SIG-M5 (cell line): ENCODE results near the gene WDR46.
"Not testable (repeated sequence)": the region's sequence is repeated elsewhere in the genome, so short reads cannot be mapped to it uniquely, and the experiment has no call there.

Experiments used
- DNase-seq: peaks from one replicate; lab custom pipeline; 2025; lab: John Stamatoyannopoulos, UW

Gene WDR46

DNA sequence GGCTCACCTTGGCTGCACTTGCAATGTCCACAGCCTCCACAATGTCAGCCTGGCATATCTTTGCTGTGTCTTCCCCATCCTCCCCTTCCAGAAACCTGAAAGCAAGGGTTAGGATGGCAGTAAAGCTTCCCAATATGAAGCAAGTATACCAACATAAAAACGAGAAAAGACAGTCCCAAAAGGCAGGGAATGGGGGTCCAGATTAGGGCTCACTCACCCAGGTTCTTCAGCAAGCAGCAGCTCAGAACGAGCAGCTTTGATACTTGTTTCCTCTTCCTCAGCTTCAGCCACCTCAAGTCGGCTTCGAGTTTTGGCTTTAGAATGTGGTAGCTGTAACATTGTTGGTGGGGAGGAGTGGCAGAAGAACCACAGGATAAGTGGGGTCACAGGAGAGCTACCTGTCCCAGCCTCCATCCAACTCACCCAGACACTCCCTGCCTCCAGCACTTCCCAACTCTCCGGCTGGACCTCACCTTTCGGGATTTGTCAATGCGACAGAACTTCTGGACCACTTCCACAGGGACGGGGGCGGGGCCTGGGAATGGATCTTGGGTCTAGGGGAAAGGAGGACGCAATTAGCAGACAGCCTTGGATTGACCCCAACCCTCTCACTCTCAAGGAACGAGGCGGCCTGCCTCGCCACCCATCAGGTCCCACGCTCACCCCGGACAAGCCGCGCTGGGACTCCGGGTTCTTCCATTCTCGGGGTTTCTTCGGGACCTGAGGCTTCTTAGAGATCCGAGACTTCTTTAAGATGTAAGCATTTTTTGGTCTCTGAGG is 708 bp downstream of the WDR46 start:
- DNase-seq, result no peak

DNA sequence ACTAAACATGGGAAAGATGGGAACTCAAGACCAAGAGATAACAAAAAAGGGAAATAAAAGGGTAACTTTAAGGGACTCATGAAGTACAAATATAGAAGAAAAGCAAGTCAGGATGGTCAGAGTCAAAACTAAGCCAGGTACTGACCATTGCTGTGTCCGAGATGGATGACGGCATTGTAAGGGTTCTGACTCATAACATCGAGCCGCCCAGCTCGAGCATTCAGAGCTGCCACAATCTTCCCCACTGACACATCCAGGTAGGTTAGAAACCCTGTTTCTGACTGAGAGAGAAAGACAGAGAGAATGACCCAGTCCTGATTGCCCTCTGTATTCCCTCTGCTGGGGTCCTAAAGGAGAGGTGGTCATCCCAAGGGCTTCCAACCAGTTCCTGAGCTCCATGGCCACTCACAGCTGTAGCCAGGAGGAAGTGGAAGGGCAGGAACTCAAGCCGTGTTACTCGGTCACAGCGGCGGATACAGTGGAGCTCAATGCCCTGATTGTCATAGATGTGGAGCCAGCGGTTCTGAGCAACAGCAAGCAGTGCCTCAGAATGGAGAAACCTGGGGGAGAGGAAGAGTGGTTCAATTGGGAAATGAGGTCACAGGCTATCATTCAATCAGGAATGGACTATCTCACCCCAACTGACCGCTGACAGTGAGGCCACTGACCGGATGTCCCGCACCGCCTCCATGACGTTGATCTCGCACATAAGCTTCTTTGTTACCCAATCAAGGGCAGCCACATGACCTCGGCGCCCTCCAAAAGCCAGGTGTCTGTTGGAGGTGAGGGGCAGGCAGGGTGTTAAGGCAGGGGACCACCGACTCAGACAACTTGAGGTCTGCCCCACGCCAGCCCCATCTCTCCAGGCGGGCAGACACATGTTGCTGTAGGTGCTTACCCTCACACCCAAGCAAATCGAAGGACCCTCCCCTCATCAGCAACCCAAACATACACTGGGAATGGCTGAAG is 1.8 kb downstream of the WDR46 start:
- no peak for DNase-seq

DNA sequence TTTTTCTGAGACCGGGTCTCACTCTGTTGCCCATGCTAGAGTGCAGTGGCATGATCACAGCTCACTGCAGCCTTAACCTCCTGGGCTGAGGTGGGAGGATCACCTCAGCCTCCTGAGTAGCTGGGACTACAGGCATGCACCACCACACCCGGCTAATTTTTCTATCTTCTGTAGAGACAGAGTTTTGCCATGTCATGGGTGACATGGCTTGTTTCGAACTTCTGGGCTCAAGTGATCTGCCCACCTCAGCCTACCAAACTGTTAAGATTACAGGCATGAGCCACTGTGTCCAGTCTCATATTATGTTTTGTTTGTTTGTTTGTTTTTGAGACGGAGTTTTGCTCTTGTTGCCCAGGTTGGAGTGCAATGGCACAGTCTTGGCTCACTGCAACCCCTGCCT is 3.8 kb downstream of the WDR46 start:
- DNase-seq, result not testable (repeated sequence)

DNA sequence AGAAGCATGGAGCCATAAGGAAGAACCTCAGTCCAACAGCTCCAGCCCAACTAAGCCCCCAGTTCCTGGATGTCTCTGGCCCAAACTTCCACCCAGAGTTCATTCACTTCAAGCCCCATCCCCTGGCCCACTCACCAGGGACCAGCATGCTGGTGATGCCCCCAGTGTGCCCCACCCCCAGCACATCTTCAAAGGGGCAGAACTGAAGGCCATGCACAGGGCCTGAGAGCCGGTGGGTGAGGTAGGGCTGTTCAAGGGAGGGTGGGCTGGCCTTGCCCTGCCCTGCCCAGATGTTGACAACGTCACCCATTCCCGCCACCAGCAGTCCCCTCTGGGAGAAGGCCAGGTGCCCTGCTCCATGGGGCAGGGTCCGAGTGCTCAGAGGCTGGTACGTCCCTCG is 8.5 kb downstream of the WDR46 start:
- DNase-seq, result no peak

DNA sequence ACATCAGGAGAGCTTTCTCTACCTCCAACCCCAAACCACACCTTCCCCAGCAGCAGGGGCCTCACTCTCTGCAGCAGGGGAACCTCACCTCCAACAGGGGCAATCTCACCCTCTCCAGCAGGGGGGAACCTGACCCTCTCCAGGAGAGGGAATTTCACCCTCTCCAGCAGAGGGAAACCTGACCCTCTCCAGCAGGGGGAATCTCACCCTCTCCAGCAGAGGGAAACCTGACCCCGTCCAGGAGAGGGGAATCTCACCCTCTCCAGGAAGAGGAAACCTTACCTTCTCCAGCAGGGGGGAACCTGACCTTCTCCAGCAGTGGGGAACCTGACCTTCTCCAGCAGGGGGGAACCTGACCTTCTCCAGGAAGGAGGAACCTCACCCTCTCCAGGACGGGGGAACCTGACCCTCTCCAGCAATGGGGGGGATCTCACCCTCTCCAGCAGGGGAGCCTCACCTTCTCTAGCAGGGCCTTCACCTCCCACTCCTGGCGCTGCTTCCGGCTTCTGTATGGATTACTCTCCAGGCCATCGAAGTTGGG is 9.0 kb downstream of the WDR46 start:
- DNase-seq, result no peak

DNA sequence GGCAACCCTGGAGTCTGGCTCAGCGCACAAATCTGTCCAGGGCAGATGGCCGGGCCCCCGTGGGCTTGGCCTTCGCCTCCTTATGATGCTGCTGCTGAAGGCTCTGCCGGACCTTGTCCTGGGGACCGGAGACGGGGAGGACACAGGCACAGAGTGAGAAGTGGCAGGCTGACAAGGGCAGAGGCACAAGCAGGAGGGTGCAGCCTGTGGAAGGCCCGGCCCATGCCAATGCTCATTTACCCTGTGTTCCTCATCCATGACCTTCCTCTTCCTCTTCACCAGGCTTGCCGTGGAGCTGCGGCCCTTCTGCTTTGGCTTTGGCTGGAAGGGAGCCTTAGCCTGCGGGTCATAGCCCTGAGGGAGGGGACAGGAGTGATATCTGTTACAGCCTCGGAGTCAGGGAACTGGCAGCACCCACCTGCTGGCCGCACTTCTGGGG is 9.8 kb downstream of the WDR46 start:
- DNase-seq, result no peak

DNA sequence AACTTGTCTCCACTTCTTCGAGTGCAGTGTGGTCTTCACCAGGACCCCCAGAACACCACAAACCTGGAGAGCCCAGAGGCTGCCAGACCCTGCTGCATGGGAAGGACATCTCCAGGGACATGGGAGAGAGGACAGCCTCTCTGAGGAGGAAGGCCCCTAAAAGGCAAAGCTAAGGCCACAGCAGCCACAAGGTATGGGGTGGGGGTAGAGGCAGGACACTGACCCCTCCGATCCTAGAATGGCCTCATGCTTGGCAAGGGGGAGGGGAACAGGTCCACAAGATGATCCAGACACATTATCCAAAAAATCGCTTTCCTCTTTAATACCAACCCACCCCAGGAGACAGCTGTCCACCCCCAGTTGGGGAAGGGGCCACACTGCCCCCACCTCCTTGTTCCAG is 10.2 kb downstream of the WDR46 start:
- no peak for DNase-seq

DNA sequence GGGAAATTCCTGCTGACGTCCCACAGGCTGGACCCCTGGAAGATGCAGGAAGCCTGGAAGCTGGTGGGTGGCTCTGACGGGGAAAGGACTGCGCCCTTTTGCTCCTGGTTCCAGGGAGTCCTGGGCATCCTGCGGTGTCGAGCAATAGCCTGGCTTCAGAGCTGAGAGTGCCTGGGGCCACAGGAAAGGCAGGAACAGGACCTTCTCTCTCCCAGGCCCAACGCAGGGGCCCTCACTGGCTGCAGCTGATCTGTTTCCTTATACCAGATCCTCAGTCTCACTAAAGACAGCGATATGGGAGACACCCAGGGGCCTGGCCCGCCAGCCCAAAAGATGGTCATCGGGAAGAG is 10.7 kb downstream of the WDR46 start:
- no peak for DNase-seq

DNA sequence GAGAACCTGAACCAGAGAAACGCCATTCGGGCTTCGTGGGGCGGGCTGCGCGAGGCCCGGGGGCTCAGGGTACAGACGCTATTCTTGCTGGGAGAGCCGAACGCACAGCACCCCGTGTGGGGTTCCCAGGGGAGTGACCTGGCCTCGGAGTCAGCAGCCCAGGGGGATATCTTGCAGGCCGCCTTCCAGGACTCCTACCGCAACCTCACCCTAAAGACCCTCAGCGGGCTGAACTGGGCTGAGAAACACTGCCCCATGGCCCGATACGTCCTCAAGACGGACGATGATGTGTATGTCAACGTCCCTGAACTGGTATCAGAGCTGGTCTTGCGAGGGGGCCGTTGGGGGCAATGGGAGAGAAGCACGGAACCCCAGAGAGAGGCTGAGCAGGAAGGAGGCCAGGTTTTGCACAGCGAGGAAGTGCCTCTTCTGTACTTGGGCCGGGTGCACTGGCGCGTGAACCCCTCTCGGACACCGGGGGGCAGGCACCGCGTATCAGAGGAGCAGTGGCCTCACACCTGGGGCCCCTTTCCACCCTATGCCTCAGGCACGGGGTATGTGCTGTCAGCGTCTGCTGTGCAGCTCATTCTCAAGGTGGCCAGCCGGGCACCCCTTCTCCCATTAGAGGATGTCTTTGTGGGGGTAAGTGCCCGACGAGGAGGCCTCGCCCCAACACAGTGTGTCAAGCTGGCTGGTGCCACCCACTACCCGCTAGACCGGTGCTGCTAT is 11.2 kb downstream of the WDR46 start:
- DNase-seq, result no peak

DNA sequence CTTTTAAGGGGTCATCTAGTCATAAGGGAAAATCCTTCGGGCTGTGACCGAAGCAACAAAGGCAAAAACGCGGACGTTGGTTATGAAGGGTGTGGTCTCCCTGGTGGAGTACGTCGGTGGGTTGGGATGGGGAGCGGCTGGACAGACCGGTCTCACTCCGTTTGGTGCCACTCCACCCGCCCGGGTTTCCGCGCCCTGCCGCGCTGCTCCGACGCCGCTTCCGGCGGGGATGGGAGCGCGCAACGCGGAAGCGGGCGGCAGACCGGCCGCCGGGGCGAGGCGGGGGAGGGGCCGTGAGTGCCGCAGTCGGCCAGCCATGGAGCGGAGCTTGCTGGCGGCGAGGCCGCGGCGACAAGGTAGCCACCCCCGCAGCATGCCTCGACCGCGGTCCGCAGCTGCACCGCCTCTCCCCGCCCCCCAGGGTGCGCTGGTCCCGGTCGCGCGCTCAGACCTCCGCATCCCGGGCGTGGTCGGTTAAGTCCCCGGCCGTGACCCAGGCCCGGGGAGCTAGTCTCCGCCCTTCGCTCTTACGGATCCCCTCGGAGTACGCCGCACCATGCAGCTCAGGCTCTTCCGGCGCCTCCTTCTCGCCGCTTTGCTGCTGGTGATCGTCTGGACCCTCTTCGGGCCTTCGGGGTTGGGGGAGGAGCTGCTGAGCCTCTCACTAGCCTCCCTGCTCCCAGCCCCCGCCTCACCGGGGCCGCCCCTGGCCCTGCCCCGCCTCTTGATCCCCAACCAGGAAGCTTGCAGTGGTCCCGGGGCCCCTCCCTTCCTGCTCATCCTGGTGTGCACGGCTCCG is 12.0 kb downstream of the WDR46 start, which contains the start of gene B3GALT4:
Gene B3GALT4 (plus strand): TSS at position 260 of the 799 bp plus-strand sequence. CDS start 297 bp downstream, at position 557.
- peak; percentile 9 for DNase-seq

DNA sequence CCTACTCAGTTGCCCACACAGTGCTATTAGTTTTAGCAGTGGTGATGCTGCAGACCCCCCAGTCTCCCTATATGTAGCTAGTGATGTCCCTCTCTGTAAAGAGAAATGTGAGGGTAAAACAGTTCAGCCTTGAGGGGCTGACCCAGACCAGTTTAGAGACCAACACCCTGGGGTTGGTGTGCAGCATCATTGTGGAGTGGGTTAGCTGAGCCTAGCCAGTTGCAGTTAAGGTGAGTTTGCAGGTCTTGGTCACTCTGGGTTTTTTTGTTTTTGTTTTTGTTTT is 12.5 kb downstream of the WDR46 start:
- no peak for DNase-seq

DNA sequence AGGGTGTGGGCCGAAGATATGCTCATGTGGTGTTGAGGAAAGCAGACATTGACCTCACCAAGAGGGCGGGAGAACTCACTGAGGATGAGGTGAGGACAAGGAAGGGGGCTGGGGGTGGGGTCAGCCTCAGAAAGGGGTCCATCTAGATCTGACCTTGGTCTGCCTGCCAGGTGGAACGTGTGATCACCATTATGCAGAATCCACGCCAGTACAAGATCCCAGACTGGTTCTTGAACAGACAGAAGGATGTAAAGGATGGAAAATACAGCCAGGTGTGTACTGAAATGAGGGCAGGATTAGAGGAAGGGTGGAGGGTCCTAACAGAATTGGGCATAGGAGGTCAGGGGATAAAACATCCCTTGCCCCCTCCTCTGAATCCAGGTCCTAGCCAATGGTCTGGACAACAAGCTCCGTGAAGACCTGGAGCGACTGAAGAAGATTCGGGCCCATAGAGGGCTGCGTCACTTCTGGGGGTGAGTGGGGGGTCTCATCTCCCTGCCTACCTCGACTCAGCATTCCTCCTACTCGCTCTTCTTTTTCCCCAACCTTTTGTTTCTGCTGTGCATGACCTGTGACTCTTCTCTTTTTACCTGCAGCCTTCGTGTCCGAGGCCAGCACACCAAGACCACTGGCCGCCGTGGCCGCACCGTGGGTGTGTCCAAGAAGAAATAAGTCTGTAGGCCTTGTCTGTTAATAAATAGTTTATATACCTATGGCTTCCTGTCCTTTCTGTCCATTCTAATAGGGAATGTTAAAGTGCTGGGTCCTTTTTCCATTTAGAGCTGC is 13.1 kb downstream of the WDR46 start:
- DNase-seq, result not testable (repeated sequence)

DNA sequence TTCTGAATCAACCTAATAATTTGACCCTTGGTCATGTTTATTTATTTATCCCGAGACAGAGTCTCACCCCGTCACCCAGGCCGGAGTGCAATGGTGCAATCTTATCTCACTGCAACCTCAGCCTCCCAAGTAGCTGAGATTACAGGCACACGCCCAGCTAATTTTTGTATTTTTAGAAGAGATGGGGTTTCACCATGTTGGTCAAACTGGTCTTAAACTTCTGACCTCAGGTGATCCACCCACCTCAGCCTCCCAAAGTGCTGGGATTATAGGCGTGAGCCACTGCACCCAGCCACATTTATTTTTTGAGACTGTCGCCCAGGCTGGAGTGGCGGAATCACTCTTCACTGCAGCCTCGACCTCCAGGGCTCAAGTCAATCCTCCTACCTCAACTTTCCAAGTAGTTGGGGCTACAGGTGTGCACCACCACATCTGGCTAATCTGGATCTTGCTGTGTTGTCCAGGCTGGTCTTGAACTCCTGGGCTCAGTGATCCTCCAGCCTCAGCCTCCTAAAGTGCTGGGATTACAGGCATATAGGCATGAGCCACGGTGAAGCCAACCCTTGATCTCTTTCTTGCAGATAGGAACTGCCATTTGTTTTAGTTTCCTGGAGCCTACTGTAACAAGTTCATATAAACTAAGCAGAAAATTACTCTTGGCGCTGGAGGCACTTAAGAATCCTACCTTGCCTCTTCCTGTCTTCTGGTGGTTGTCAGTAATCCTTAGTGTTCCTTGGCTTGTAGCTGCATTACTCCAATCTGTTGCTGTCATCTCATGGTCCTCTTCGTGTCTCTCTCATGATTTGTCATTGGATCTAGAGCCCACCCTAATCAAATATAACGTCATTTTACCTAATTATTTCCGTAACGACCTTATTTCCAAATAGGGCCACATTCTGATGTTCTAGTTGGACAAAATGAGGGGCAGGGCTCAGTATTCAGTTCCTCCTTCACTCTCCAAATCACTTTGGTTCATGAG is 14.8 kb downstream of the WDR46 start:
- no peak for DNase-seq

DNA sequence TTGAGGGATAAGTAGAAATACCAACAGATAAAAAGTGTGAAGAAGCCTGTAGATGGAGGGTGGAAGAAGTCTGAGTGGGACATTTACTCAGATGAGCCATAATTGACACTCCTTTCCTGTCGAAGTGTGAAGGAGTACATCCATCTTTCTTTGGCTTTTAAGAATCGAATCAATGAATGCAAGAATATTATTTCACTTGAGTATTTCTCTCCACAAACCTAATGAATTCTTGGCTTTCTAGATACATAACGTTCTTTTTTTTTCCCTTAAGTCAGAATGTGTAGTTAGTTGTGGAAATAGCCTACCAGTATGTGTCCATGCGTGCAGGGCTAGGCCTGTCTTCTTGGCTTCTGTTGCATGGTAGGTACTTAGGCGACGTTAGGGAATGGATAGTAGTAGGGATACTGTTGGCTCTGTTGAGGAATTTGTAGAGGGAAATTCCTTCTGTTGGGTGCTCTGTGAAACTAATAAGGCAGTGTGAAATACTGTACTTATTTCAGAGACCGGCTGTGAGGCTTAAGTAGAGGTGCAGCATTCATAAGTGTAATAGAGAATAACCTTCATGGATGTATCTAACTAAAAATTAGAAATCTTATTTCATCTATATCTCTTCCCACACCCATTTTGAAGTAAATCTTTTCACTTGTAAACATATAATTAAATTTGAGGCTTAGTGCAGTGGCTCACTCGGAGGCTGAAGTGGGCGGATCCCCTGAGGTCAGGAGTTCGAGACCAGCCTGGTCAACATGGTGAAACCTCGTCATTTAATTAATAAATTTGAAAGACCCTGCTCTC is 15.7 kb downstream of the WDR46 start:
- no peak for DNase-seq

DNA sequence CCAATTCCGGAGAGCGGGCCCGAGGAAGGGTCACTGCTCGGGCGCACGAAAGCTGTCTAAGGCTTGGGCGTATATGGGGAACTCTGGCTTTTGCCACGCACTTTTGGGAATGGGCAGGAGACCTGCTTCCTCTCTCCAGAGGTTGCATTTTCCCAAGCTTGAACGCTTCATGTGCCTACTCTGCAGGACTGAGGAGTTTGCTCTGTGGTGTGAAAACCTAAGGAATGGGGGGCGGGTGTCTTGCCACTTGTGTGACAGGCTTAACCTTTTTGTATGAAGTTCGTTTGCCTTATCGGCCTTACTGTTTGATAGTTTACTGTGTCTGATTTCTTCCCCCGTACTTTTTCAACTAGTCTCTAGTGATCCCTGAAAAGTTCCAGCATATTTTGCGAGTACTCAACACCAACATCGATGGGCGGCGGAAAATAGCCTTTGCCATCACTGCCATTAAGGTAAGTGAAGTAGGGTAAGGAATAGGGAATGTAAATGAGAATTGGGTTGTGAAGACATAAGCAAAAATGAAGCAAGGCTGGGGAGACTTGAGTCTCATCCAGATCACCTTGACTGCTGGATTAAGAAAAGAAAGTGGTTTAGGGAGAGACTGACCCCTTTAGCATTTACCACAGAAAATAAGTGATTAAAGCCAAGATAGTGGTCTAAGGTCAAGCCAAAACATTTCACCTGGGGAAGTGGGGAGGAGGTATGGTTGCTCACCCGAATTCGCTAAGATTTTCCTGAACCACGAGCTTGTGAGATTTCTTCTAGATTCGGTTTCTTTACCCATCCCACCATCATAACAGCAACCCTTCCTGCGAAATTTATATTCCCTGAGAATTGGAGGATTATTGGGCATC is 16.5 kb downstream of the WDR46 start:
- no peak for DNase-seq

DNA sequence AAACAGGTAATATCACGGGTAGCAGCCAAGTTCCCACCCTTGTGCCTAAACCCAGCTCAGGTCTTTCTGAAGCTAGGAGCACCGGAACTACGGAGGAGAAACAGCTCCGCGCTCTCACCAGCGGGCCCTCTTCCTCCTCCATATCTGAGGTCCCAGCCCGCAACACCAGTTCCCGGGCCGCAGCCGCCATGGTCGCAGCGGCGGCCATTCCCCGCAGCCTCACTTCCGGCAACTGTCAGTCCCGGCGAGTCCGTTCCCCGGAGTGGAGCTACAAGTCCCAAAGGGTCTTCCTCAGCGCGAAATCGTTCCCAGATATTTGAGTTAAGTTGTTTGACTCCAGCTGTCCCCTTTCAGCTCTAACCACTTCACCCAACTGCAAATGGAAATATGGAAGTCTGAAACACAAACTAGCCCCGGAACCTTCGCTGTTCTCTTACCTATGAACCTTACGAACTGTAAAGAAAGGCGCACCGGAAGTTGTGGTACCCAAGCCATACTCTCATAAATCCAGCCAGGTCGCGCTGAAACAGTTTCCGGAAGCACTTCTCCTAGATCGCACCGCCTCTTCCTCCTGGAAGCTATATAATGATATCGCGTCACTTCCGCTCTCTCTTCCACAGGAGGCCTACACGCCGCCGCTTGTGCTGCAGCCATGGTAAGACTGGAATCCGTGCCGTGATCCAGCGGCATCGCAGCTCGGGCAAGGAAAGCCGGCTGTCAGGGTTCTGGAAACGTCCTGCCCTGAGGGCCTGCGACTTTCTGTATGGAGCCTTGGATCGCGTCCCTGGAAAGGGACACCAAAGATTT is 17.4 kb downstream of the WDR46 start, which contains the start of the genes RPS18 and VPS52:
Gene RPS18 (plus strand): TSS at position 608 of the 807 bp plus-strand sequence. CDS start 45 bp downstream, at position 653.
Gene VPS52 (minus strand): TSS at position 409 of the 807 bp plus-strand sequence. CDS start 201 bp downstream, at position 208.
- peak; percentile 91 for DNase-seq

DNA sequence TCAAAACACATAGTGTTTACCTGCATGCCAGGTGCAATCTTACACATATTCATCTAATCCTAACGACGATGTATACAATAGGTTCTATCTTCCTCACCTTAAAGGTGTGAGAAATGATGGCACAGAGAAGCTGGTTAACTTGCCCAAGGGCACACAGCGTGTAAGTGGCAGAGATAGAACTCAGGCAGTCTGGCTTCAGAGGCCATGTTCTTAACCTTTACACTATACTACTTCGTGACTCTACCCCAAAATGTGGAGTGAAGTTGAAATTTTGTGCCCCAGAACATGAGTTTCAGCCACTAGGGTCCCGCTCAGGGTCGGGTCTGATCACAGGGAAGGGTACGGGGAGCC is 17.9 kb downstream of the WDR46 start:
- DNase-seq, result no peak
